Smooth muscle cell (in vitro differentiated cells): ENCODE measurements around the gene GDF7. TPM values are rescaled to one million over a fixed set of nuclear protein-coding genes. Genes with fewer than 3 reads are reported as not detected.

ENCODE experiments used
- polyA plus RNA-seq: library from polyadenylated mRNA; unstranded; fragments of >200 nt; fragmentation: Nextera tagmentation; extraction: Ambion mirVana; gene quantifications from 2 replicates; pipeline ENCODE4 v1.2.1, GENCODE V29; 2016
- total RNA-seq: library from RNA; depleted of rRNA; stranded (reverse); fragments of >200 nt; gene quantifications from 2 replicates; pipeline ENCODE4 v1.2.3, GENCODE V29; 2014

Gene GDF7
- total and polyA plus RNA-seq, 2 experiments from 2014 or later, result under 0.01 TPM; not detected in 1

Other genes with a start within 250 kb of the GDF7 start
- gene RHOB, start 220.1 kb upstream of the GDF7 start, total RNA-seq, result 218 and 231 TPM in 2 replicates
- 75.9 and 78.1 TPM in 2 replicates for gene RHOB, start 220.1 kb upstream of the GDF7 start, polyA plus RNA-seq
- gene HS1BP3, start 16.0 kb upstream of the GDF7 start, total RNA-seq, result 9.3 and 12.7 TPM in 2 replicates
- gene HS1BP3, start 16.0 kb upstream of the GDF7 start, polyA plus RNA-seq, result 20.1 and 20.4 TPM in 2 replicates
- gene LDAH, start 156.0 kb downstream of the GDF7 start, total RNA-seq, result 15.7 and 50.8 TPM in 2 replicates
- 14.6 and 14.9 TPM in 2 replicates for gene LDAH, start 156.0 kb downstream of the GDF7 start, polyA plus RNA-seq